ENCODE measurements around the gene DNMT1.

The DNMT1 gene

DNA sequence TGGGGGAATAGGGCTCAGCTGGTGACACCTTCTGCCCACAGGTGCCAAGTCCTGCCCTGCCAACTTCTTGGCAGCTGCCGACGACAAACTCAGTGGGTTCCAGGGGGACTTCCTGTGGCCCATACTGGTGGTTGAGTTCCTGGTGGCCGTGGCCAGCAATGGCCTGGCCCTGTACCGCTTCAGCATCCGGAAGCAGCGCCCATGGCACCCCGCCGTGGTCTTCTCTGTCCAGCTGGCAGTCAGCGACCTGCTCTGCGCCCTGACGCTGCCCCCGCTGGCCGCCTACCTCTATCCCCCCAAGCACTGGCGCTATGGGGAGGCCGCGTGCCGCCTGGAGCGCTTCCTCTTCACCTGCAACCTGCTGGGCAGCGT, 81.2 kb downstream of the DNMT1 start:
- no peak for DNase-seq (ENCODE audit: low read depth)

DNA sequence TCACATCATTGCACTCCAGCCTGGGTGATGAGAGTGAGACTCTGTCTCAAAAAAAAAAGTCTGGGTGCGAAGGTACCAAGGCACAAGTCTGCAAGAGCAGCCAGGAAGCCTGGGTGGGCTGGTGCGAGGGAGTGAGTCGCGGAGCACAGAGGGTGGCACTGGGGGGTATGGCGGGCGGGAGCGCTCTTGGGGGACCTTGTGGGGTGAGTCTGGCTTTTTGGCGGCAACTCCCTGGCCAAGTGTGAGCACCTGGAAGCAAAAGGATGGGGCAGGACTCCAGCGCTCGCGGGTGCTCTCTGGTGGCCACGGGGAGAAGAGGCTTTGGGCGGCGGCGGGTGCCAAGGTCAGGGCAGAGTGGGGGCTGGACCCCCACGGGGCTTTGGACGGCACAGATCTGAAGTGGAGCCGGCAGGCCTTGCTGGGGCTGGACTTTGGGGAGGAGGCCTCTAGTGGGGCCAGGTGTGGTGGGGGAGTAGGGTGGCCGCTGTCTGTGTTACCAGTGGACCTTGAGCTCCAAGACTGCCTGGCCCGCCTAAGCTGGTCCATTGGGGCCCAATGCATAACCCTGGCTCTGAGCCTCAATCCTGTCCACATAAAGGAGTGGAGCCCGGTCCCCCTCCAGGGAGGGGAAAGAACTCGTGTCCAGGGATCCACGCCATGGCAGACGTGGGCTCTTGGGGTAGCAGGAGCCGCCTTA, 81.7 kb downstream of the DNMT1 start:
- no peak for DNase-seq (ENCODE audit: low read depth)

DNA sequence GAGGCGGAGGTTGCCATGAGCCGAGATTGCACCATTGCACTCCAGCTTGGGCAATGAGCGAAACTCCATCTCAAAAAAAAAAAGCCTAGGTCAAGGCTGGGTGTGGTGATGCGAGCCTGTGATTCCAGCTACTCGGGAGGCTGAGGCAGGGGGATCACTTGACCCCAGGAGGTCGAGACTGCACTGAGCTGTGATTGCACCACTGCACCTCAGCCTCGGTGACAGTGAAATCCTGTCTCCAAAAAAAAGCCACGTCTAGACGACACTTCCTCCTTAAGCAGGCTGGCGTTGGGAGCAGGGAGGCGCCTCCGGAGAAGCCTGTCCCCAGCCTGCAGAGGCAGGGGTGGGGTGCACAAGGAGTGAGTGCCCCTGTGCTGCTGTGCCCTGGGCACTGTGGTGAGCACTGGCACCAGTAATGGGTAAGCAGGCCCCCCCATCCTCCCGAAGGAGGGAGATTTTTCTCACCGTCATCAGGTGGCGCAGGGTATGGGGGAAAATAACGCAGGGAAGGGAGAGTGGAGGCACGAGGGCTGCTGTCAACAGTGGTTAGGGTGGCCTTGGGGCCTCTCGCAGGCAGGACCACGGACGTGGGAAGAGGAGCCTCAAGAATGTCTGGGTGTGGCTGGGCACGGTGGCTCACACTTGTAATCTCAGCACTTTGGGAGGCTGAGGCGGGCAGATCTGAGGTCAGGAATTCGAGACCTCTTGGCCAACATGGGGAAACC, 82.6 kb downstream of the DNMT1 start:
- DNase-seq (ENCODE audit: low read depth): no peak

DNA sequence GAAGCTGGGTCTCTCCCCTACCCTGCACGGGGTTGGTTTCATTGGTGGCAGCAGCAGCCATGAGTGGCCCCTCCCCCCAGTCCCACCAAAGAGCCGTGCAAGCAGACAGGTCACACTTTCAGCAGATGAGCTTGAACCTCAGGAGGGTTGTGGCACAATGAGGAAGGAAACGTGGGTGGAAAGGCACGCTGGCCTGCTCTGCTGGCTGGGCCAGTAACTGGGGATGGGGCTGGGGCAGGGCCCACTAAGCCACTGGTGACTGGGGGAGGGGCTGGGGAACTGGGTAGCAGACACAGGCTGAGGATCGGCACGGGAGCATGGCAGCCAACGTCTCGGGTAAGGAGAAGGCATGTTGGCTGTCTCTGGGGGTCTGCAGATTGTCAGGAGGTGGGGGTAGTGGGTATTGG, 83.3 kb downstream of the DNMT1 start, which contains the start of gene P2RY11:
Gene P2RY11, plus strand, starts transcription at position 289 of the 407 bp plus-strand sequence. Its CDS starts 29 bp downstream, at position 318.
- no peak for DNase-seq (ENCODE audit: low read depth)

DNA sequence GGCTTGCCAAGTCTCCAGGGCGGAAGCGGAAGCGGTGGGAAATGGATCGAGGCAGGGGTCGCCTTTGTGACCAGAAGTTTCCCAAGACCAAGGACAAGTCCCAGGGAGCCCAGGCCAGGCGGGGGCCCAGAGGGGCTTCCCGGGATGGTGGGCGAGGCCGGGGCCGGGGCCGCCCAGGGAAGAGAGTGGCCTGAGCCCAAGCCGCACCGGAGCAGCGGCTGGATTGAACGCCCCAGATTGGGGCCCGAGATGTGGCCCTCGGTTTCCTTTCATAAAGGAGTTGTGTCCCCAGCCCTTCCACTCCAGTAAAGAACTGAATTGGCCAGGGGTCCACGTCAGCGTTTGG, 83.8 kb downstream of the DNMT1 start:
- DNase-seq (ENCODE audit: low read depth): no peak

DNA sequence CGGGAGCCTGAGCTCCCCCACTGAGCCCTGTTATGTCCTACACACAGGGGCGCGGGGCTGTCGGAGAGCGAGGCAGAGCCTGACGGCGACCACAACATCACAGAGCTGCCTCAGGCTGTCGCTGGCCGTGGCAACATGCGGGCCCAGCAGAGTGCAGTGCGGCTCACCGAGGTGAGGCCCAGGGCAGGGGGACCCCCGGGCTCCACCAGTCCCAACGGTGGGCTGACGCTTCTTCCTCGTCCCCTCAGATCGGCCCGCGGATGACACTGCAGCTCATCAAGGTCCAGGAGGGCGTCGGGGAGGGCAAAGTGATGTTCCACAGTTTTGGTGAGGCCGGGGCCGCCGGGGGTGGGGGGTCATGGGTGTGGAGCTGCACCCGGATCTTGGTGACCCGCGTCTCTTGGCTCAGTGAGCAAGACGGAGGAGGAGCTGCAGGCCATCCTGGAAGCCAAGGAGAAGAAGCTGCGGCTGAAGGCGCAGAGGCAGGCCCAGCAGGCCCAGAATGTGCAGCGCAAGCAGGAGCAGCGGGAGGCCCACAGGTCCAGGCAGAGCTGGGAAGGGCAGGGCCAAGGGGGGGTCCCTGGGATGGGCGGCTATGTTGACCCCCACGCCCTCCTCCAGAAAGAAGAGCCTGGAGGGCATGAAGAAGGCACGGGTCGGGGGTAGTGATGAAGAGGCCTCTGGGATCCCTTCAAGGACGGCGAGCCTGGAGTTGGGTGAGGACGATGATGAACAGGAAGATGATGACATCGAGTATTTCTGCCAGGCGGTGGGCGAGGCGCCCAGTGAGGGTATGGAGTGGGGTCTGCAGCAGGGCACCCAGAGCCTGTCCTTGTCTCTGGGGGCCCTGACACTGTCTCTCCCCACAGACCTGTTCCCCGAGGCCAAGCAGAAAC, 84.4 kb downstream of the DNMT1 start:
- no peak for DNase-seq (ENCODE audit: low read depth)

DNA sequence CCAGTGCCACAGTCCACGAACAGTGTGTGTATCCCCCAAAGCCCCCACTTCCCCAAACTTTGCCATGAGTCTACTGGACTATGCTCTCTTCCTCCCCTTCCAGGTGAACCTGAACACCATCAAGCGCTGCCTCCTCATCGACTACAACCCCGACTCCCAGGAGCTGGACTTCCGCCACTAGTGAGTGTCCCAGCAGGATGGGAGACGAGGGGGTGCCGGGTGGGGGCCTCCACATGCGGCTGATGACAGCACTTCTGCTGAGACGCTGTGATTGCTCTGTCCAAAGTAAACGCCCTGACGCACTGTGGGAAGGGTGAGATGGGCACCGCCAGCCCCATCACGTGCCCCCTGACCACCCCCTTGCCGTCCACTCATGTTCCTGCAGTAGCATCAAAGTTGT, 85.2 kb downstream of the DNMT1 start:
- no peak for DNase-seq (ENCODE audit: low read depth)

DNA sequence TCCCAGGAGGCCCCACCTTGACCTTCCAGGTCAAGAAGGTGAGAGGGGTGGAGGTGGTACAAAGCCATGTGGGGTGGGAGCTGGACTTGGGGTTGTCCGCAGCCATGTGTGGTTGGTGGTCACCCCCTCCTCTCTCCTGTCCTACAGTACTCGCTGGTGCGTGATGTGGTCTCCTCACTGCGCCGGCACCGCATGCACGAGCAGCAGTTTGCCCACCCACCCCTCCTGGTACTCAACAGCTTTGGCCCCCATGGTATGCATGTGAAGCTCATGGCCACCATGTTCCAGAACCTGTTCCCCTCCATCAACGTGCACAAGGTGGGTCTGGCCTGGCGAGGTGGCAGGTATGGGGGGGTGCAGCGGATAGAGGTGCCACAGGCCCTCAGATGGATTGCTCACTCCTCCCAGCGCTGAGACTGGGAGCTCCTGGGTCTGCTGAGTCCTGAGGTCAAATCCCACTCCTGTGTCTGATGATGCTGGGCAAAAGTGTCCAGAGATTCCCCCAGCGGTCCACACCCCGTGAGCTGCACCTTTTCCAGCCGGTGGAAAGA, 86.9 kb downstream of the DNMT1 start:
- no peak for DNase-seq (ENCODE audit: low read depth)

DNA sequence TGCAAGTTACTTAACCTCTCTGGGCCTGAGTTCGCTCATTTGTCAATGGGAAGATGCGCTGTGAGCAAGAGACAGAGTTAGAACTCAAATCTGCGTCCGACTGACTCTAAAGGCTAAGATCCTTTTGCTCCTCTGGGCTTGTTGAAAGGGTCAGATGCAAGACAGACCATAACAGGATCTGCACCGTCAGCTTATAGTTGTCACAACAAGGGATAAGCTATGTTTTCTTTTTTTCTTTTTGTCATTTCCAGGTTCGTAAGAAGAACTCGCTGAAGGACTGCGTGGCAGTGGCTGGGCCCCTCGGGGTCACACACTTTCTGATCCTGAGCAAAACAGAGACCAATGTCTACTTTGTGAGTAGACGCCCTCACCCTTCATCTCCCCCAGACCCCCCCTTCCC, 87.5 kb downstream of the DNMT1 start:
- no peak for DNase-seq (ENCODE audit: low read depth)

DNA sequence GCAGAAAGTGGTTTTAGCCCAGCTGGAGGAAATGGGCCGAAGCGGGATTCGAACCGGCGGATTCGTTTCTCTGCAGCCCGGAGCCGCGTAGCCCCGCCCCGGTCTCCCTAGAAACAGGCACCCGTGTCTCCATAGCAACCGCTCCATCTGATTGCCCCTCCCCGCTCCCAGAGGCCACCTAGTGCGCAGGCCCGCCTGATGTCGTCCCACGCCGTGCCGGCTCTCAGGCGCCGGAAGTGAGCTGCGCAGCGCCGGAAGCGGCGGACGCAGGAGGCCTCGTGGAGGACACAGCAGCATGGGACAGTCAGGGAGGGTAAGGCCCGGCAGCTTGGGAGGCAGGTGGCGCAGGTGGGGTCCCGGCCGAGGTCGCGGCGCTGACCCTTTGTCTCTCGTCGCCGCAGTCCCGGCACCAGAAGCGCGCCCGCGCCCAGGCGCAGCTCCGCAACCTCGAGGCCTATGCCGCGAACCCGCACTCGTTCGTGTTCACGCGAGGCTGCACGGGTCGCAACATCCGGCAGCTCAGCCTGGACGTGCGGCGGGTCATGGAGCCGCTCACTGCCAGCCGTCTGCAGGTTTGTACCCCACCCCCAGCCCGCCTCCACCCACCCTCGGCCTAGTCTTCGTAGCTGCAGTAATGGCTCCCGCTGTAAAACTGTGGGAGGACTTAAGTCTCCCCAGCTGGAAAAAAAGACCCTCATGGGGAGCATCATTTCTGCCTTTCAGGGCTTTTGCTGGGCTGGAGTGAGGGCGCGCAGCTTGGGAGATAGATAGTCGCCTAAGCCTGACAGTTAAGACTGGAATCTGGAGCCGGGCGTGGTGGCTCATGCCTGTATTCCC, 88.4 kb downstream of the DNMT1 start, which contains the start of gene PPAN:
Gene PPAN, plus strand, starts transcription at position 263 of the 837 bp plus-strand sequence. Its CDS starts 33 bp downstream, at position 296.
- DNase-seq (ENCODE audit: low read depth): peak; percentile 95

DNA sequence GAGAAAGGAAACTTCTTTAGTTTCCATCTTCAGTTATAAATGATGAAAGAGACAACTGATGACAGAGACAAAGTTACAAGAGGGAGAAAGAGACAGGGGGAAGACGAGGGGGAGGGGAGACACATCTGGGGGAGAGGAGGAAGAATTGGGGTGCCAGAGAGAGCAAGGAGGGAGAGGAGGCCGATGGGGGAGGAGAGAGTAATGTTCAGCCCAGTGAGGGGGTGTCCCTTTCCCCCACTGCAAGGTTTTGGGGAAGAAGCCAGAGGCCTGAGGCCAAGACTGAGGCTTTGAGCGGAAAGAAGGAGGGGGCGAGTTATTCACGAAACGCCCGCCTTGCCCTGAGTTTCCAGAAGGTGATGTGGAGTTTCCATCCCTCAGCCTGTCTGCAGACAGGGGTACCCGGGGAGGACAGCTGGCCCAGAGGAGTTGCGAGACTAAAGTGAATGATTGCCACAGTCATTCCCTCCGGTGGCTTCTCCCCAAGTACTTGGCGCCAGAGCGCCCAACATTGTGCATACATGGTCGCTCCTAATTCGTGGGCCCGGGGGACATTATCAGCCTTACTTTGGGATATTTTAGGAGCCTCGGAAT, 89.1 kb downstream of the DNMT1 start:
- no peak for DNase-seq (ENCODE audit: low read depth)

DNA sequence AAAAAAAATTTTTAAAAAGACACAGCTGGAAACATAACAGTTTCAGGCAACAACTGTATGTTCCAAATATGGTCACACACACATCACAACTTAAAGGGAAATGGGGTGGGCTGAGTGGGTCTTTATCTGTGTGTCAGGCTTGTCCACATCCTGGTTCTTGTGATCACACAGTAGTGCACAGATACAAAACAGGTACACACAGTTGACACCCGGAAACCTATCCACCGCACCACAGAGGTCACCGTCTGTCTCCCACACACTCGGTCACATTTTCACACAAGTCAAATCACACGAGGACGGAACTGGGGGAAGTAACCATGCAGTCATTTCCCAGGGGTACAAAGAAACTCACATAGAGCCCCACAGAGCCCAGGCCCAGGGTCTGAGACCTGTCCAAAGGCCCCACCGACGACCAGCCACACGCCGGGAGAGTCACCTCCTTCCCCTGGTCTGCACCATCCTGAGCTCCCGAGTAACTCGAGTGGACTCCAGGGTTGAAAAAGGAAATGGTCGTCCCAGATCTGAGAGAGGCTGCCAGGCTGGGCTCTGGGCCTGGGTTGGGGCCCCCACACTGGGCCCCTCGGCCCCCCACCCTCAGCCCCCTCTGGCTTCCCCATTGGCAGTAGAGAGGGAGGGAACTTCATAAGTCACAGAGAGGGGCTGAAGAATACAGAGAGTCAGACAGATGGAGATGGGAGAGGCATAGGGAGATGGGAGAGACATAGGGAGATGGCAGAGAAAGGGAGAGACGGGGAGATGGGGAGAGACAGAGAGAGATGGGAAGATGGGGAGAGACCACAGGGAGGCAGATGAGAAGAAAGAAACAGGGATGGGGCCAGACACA, 89.9 kb downstream of the DNMT1 start:
- DNase-seq (ENCODE audit: low read depth): peak; percentile 65

DNA sequence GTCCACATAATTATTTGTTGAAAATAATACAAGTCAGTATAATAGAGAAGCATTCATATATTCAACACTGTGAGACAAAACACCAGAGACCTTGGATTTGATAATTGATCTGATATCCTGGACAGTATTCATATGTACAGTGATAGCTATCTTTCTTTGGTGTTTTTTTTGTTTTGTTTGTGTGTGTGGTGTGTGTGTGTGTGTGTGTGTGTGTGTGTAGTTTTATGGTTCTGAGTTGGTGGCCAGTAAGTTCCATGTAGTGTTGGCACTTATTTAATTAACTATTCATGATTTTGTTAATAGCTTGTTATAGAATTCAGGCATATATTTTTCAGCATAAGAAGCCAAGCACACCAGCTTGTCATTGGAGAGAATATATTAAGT, 90.6 kb downstream of the DNMT1 start:
- DNase-seq (ENCODE audit: low read depth): no peak

DNA sequence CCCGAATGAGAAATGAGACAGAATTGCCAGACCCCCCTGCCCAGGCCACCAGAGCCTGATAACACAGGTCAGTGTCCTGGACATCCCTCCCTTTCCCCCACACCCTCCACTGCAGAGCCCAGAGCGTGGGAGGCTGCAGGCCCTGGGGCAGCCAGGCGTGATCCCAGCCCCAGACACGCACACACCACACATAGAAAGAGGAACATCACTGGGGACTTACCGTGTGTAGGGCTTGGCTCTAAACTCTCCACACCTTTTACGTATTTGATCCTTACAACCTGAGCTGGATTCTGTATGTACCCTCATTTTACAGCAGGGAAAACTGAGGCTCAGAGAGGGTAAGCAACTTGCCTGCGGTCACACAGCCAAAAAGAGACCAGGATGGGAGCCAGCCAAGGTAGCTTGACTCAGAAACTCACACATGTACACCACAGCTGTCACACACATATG, 91.9 kb downstream of the DNMT1 start:
- DNase-seq (ENCODE audit: low read depth): no peak

DNA sequence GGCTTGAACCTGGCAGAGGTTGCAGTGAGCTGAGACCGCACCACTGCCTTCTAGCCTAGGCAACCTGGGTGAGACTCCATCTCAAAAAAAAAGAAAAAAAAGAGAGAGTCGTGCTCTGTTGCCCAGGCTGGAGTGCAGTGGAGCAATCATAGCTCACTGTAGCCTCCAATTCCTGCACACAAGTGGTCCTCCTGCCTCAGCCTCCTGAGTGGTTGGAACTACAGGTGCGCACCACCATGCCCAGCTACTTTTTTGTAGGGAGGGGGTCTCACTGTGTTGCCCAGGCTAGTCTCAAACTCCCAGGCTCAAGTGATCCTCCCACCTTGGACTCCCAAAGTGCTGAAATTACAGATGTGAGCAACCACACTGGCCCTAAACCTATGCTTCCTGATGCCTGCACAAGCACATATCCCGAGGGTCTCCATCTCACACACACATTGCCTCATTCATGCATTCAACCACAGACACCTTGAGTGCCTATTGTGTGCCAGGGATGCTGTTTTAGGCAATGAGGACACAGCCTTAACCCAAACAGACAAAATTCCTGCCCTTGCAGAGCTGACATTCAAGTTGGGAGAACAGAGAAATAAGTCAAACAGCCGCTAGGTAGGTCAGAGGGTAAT, 94.5 kb downstream of the DNMT1 start:
- no peak for DNase-seq (ENCODE audit: low read depth)

DNA sequence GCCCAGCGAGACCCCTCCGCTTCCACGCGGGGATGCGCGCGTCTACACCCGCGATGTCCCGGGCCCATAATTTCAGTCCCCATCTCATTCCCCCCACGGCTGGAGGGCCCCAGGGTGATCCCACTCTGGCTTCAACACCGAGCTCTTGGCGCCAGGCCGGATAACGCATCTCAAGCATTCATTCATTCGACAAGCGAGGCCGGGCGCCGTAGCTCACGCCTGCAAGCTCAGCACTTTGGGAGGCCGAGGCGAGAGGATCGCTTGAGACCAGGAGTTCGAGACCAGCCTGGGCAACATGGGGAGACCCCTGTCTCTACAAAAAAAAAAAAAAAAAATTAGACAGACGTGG, 98.2 kb downstream of the DNMT1 start:
- DNase-seq (ENCODE audit: low read depth): no peak

DNA sequence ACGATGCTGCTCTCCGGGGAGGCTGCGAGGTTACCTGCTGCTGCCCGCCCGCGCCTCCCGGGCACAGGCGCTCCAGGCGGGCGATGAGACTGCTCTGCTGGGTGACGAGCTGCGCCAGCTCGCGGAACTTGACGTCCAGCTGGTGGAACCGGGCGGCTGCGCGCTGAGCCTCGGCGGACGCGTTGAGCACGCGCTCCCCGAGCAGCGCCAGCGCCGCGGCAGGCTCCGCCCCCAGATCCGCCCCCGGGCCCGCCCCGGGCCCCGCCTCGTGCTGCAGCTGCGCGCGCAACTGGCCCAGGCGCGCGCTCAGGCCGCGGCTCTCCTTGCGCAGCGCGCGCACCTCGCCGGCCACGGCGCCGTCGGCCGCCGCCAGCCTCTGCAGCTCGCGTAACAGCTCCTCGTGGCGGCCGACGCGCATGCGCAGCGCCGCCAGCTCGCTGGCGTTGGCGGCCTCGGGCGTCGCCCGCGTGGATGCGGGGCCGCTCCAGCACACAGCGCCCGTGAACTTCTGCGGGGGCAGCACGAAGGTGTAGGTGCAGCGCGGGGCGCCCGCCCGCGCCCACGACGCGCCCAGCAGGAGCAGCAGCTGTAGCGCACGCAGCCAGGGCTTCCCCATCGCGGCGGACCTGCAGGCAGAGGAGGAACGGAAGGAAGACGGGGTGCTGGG, 98.7 kb downstream of the DNMT1 start:
- peak; percentile 74 for DNase-seq (ENCODE audit: low read depth)

DNA sequence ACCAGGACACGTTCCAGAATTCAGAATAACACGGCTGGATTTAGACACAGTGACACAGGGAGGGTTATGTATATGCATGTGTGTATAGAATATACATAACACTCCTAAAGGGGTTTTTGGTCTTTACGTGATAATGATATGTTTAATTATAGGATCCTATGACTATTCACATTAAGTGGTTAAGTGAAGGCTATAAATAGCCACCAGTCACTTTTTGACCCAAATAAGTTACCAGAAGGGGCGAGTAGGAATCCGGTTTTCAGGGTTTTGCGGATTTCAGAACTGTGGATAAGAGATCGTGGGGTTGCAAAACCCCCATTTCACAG, 99.2 kb downstream of the DNMT1 start:
- no peak for DNase-seq (ENCODE audit: low read depth)
